ENCODE data around the gene DAZL. TPM values are rescaled to one million over a fixed set of nuclear protein-coding genes. Genes with fewer than 3 reads are reported as not detected.

DAZL gene
- total RNA-seq, 1 donor from 2014 or later = not detected

DNA sequence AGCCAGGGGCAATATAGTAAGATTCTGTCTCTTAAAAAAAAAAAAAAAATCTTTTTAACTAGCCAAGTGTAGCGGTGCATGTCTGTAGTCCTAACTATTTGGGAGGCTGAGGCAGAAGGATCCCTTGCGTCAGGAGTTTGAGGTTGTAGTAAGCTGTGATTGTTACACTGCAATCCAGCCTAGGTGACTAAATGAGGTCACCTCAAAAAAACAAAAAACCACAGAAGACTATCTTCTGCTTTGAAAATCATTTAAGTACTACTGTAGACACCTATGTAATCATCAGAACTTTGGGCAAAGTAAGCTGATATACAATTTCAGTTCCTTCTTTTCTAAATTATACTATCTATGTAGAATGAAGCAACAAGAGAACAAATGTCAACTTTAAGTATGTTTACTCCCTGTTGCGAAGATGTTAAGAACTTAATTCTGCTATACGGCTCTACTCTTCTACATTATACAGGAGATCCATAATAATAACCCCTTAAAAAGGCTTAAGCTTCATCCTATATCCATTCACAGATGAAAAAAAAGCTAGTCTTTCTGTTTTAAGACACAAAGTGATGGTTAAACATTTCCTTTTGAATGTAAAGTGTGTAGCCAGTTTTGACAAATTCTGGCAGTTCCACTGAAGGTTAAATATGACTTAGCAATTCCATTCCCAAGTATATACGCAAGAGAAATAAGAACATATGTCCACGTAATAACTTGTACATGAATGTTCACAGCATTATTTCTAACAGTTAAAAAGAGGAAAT, 15.2 kb downstream of the DAZL start:
- DNase-seq = no peak

DNA sequence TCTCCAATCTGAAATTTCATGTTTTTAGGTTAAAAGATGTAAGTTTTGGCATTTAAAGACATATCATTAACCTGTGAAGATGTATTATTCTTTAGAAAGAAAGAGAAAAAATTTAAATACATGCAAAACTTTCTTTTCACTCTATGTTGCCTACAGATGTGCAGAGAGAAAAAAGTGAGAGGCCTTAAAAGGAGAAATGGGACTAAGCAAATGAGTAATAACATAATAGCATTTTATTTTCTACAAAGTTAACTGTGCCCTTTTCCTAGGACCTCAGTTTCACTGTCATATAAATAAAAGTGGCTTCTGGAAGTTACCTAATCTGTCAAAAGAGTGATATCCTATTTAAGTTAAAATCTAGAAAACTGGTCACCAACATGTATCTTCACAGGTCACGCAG, 16.1 kb downstream of the DAZL start:
- DNase-seq = no peak

DNA sequence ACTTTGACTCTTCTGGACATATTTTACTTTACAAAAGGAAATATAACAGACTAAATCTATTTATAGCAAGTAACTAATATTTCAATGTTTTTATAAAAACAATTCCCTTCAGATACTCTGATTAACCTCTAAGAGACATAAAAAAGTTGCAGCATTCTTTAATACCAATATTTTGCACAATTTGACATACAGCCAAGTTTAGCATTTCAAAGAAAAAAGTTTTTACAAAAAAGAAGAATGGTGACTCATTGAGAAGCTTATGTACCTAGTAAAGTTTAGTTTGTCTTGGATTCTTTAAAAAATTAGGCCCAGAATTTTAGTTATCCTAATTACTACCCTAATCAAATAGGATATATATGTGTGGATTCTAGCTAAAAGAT, 17.6 kb downstream of the DAZL start:
- no peak for DNase-seq

DNA sequence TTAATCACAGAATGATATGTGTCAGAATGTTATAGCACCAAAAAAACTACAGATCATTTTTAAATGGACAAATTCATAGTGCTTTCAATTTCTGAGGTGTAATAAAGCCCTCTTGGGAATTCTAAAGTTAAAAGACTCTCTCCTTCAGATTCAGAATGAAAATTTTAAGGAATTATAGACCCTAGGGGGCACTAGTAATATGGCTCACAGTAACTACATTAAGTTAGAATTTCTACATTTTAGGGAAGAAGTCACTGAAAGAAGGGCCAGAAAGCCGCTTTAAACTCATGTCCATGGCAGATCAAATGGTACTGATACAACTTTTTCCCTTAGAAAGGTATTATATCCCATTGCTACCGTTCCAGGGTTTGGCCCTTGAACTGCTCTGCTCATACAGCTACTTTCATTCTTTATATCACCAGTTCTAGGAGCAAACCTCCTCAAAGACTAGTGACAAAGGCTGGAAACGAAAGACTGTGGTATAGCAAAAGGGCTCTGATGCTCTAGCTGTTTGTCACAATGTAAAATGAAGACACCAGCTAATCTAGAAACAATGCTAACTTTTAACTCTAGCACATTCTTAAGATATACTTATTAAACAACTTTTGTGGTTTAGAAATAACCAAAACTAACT, 18.1 kb downstream of the DAZL start:
- no peak for DNase-seq

DNA sequence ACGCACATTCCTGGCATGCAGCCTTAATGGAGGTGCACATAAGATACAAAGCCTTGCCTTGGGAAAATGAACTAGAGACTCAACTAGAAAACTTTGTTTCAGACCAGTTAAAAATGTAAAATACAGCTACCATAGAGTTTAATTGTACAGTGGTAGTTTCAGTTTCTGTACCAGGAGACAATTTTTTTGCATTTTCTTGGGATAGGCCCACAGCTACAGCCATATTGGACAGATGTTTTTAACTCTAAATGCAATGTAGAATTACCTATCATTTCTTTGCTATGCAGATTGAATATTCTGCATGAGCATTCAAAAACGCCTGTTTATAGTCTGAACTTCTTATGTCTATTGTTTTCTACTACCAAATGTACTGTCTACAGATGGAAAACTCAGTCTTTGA, 20.3 kb downstream of the DAZL start:
- DNase-seq = no peak

DNA sequence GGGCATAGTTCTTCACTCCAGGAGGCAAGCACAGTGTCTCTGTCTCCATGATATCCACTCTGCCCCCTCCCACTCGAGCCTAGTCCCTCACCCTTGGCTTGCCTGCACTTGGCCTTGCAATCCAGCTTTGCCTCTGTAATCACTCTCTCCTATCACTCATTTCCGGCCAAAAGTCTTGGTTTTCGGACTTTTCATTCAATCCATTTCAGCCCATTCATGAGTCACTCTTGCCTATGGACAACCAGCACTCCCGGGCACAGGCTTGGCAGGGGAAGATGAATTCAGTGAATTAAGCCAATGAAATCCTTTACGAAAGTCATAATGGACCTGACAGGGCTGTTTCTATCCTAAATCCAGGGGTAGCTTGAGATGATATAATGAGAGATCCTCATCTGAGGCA, 21.7 kb downstream of the DAZL start:
- no peak for DNase-seq

DNA sequence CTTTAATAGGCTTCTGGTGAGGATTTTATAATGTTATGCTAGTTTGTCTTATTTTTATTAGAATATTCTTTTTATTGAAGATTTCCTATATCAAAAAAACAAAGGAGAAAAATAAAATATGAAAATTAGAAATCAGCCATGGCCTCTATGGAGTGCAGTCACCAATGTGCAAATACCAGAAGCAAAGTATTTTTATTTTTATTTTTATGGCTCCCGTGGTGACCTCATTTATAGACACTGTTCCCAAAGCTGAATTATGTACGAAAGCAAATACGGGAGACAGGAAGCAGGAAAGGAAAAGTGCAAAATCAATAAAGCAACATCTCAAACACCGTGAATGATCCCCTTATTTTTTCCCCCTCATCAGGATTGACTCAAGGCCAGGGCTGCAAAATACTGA, 35.1 kb downstream of the DAZL start:
- DNase-seq = no peak

DNA sequence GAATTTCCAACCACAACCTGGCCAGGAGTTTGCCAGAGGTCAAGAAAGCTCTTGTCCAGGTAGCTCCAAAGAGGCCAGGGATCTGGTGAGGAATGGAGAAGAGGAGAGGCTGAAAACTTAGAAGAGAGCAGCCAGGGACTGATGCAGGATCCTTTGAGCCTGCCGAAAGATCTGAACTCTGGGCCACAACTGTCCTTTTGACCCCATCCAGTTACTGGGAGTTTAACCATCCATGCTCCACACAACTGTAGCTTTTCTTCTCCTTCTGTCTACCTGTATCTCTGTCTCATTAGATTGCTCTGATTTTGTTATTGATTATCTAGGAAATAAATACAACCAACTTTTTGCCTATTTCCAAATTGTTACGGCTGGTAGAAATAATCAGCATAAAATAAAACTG, 36.7 kb downstream of the DAZL start:
- DNase-seq = no peak

DNA sequence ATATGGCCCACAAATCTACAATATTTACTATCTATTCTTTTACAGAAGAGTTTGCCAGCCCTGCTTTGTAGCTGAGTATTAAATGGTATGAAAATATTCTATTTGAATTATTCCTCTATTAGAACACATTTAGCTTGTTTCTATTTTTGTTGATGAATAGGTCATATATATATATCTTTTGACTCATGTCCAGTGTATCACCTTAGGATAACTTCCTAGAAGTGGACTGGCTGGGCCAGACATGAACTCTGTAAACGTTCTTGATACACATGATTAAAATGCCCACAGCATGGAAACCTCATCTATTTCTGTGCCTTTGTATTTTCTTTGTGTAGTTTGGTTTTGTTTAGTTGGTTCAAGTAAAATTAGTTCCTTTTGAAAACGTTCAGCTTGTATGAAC, 37.1 kb downstream of the DAZL start:
- DNase-seq = no peak

DNA sequence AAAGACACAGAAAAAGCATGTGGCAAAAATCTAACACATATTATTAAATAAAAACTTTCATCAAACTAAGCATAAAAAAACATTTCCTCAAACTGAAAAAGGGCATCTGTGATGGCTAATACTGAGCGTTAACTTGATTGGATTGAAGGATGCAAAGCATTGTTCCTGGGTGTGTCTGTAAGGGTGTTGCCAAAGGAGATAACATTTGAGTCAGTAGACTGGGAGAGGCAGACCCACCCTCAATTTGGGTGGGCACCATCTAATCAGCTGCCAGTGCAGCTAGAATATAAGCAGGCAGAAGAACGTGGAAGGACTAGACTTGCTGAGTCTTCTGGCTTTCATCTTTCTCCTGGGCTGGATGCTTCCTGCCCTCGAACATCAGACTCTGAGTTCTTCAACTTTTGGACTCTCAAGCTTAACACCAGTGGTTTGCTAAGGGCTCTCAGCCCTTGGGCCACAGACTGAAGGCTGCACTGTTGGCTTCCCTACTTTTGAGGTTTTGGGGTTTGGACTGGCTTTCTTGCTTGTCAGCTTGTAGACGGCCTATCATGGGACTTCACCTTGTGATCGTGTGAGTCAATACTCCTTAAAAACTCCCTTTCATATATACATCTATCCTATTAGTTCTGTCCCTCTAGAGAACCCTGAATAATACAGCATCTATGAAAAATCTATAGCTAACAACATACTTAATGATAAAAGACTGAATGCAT, 45.4 kb downstream of the DAZL start:
- DNase-seq = no peak

DNA sequence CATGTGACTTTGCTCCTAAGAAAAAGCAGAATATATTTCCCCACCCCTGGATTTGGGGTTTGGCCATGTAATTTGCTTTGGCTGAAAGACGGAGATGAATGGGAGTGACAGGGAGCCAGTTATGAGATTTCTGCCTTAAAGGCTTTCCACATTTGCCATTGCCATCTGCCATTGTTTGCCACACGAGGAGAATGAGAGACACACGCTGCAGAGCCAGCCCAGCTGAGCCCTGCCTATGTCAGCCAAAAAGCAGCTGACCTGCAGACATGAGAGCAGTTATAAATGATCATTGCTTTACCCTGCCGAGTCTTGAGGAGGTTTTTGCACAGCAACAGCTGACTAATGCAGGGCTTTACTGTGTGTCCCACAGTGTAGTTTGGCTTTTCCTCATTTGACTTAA, 51.1 kb downstream of the DAZL start:
- DNase-seq = no peak

DNA sequence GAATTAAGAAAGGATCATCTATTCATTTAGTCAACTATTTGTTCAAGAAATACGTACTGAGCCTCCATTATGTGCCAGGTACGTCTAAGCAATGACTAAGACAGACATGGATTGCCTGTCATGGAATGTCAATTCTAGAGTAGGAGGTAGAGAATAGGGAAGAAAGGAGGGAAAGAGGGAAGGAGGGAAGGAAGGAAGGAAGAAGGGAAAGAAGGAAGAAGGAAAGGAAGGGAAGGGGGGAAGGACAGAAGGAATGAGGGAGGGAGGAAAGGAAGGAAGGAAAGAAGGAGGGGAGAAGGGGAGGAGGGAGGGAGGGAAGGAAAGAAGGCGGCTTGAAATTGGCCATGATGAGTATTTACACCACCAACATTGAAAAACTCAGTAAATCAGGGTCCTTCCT, 52.5 kb downstream of the DAZL start:
- DNase-seq = no peak

DNA sequence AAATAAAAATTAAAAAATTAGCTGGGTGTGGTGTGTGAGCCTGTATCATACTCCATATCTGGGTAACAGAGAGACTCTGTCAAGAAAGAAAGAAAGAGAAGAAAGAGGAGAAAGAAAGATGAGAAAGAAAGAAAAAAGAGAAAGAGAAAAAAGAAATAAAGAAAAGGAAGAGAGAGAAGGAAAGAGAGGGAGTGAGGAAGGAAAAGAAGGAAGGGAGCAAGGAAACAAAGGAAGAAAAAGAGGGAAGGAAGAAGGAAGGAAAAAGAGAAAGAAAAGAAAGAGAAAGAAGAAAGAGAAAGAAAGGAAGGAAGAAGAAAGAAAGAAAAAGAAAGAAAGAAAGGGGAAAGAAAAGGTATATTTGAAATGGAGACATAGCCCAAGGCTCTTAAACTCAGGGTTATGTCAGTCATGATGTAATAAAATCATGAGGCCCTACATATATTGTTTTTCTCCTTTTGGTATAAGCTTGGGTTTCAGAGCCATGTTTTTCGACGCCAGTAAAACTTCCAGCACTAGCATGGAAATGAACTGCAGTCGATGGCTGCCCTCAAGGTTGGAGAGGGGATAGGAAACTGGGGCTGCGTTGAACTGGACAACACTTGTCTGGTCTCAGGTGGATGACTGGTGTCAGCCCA, 53.8 kb downstream of the DAZL start:
- no peak for DNase-seq

DNA sequence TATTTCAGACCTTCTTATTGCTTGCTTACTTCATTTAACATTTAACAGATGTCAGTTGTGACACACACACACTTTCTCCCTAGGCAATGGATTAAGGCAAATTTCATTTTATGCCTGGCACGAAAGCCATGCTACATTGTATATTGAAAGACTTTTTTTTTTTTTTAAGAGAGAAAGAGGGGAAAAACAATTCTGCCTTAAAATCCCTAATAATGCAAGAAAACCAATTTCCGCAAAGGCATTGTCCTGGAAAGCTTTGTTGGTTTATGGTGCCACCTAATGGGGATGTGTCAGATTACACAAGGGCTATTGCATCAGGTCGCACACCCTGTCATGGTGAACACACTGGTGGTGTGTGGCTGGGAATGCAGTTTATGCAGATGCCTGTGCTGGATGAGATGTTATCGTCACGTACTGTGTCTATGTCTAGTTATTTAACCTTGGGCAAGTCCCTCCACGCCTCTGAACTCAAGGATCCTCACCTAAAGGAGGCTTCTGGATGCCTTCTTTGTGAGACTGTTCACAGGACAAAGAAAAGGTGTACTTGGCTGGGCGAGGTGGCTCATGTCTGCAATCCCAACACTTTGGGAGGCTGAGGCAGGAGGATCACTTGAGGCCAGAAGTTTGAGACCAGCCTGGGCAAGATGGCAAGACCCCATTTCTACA, 54.4 kb downstream of the DAZL start:
- DNase-seq = peak; percentile 57

DNA sequence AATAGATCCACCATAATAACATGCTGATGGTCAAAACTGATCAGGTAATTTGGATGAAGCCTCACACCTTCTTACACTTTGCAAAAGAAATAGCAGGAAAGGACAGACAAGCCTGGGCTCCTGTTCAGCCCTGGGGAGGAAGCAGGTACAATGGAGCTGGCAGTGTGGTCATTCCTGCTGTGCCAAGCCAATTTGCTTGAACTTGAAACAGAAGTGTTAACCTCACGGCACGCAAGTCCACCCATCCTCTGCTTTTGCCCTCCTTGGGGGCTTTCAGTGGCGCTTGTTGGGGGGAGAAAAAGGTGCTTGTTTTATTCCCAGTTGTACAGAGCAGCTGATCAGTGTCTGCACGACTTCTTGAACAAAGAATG, 54.9 kb downstream of the DAZL start:
- DNase-seq = no peak

DNA sequence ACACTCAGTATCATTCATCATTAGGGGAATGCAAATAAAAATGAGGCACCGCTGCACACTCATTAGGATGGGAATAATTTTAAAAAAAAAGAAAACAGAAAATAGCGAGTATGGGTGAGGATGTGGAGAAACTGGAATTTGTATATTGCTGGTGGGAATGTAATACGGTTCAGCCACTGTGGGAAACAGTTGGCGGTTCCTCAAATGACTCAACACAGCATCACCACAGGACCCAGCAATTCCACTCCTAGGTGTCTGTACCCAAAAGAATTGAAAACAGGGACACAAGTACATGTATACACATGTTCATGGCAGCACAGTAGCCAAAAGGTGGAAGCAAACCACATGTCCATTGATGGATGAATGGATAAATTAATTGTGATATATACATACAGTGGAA, 56.5 kb downstream of the DAZL start:
- DNase-seq = no peak

DNA sequence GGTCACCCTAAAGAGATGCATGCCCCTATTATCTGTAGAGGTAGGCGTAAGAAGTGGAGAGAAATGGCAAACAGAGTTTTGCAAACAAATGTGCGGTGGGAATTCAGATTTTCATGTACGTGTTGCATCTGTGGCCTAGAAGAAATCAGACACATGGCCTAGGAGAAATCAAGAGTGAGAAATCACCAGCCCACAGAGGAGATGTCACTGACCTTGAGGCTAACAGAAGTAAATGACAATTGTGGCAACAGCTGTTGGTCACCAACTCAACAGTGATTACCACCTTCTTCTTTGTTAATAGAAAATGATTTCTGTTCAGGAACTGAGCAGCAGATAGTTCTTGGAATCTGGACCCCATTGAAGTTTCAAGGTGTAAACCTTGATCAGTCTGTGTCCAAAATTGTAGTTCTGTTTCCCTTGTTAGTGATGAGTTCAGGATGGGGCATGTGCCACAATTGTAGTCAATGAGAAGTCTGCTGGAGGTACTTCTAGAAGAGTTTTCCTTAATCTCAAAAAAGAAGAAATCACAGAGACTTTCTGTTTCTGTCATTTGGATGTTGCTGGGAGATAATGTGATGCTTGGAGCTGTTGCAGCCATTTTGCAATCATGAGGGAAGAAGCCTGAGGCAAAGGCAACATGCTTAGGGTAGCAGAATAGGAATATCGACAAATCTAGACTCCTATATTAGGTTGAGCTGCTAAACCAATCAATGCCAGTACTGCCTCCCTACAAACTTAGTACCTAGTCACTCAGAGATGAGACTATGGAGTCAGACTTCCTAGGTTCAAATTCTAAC, 57.5 kb downstream of the DAZL start:
- no peak for DNase-seq

DNA sequence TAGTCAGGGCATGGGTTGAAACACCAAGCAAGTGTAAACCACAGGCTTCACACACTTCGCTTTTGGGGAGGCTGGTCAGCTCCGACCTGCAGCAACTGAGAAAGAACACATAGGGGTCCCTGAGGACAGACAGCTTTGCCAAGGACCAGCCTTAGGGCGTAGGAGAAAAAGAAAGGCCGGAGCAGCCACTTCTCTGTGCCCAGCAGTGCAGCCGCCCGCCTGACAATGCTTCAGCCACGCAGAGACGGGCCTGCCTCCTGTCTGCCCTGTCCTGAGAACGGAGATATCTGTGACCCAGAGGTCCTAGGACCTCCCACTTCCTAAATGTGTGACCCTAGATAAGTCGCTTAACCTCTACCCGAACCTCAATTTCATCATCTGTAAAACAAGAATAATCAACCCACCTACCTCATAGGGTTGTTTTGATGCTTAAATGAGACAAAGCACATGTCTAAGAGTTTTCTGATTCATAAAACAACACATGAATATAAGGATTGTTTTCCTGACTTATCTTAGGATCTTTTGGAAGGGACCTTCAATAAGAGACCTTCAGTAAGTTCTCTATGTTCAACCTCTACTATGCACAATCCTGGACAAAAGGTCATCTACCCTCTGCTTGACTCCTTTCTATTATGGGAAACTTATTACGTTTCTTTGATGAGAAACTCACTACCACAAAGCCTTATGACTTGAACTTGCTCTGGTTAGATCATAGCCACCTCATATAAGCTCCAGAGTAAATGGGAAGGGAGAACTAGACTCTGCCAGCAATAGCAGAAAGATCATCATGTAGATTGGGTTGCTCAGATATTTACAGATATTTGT, 58.8 kb downstream of the DAZL start:
- no peak for DNase-seq

DNA sequence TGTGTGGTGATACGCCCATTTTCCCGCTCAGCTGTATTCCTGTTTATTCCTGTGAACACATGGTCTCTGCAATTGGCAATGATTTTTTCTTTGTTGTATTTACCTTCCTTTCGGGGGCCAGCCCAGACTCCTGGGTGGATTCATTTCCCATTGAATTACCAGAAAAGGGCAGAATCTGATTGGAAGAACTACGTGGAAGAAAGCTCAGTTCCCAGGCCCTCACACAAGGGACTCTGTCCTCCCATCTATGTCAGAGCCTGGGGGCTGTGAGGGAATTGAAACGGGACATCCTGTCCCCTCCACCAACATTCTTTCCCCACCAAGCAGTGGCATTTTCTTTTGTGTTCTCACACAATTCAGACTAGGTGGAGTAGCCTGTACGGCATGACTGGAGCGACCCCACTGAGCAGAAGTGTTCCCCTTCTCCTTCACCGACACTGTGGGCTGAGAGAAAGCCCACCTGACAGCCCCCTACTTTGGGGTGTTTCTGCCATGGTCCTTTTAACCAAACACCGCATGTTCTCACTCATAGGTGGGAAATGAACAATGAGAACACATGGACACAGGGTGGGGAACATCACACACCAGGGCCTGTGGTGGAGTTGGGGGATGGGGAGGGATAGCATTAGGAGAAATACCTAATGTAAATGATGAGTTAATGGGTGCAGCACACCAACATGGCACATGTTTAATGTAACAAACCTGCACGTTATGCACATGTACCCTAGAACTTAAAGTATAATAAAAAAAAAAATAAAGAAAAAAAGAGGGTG, 59.6 kb downstream of the DAZL start:
- DNase-seq = no peak

DNA sequence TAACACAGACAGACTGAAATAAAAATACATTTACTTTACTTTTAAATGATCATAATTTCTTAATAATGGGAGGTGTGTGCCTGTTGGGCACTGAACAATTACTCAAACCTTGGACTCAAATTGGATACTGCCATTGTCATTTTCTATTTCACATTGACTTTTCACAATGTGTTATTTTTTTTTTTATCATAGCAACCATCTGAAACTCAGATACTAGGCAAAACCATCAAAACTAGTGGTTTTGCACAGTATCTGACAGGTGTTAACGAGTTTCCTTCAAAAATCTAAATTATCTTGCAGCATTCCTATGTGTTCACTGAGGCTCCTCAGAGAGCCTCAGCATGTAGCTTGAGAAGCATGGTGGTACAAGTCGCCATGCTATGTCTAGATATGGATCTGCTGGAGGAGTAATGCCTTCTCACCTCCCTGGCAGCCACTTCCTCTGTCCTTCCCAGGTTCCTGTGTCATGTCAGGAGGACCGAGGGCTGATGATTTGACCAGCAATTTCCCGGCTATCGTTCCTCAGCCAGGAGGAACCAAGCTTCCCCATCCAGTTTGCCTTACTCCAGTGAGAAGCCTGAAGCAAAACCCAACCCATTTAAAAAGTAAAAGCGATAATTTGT, 61.9 kb downstream of the DAZL start:
- DNase-seq = no peak
